GM21786 (cell line): ENCODE results near the gene IDI2.
A peak's percentile ranks its signal among the peaks of the same experiment; 100 is the strongest.
"Not testable (repeated sequence)": the region's sequence is repeated elsewhere in the genome, so short reads cannot be mapped to it uniquely, and the experiment has no call there.

Experiments
- ATAC-seq: cut with Tn5 transposase; IDR thresholded peaks from one replicate; pipeline ENCODE4 v1.9.1; 2021; ENCODE audit not compliant: unreplicated experiment

IDI2 gene

DNA sequence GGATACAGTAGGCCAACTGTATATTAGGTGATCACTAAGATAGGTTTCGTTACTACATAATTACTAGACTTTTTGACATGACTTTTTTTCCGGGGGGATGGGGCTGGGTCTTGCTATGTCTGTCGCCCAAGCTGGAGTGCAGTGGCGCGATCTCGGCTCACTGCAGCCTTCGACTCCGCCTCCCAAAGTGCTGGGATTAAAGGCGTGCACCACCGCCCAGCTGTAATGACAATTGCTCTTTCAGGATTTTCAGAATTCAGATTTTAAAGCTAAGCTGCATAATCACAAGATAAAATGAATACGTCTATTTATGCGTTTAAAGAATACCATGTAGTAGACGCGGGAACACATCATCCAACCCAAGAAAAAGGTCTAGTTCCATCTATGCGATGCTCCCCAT is 22.3 kb upstream of the IDI2 start:
- no peak for ATAC-seq

DNA sequence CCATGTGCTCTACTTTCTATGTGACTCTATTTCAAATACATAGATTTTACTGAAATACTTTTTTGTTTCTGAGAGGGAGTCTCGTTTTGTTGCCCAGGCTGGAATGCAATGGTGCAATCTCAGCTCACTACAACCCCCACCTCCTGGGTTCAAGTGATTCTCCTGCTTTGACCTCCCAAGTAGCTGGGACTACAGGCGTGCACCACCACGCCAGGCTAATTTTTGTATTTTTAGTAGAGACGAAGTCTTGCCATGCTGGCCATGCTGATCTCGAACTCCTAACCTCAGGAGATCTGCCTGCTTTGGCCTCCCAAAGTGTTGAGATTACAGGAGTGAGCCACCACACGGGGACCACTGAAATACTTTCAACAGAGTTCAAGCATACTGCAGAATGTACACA is 19.8 kb upstream of the IDI2 start:
- ATAC-seq: no peak

DNA sequence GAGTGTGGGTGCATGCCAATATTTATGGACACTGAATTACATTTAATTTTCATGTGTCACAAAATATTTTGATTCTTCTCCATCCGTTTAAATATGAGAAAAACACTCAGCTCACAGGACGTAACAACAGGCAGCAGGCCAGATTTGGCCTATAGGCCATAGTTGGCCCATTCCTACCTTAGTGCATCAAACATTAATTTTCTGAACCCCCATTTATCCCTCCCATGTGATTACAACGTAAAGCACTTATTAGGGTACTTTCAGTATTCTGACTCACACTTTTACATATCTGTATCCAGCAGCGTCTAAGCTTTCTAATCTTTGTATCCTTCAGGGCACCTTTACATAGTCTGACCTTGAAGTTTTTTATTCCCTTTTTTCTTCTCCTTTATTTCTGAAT is 19.3 kb upstream of the IDI2 start:
- no peak for ATAC-seq

DNA sequence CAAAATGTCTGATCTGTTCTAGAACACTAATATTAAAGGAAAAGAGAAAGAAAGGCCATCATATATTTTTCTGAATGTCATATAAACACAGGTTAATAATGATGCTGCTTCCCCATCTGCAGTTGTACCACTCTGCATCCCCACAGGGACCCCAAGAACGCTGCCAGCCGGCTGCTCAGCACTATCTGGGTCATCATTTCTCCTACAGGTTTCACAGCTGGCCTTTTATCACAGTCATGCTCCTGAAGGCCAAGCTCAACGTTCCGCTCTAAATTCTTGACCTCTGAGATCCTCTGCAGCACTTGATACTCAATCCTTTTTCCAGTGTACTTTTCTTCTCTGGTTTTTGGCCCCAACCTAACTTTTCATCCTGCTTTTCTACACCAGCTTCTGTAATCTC is 18.5 kb upstream of the IDI2 start:
- no peak for ATAC-seq

DNA sequence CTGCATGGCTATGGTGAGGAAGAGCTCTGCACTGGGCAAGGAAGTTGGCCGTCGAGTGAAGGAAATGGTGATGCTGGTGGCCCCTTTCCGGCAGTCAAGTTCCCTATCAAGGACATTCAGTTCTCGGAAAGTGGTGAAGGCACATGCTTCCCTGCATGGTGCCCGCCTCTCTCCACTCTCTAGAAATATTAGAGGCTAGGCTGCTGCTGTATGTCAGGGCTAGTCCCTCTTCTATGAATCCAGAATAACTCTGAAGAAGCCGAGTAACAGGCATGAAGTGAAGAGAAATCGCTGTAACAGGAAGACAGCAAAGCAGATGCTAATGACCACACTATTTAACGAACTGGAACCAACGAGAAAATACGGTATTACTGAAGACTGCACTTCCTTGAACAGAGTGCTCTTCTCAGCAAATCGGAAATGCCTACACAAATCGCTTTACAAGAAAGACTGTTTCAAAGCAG is 17.9 kb upstream of the IDI2 start:
- peak; percentile 66 for ATAC-seq

DNA sequence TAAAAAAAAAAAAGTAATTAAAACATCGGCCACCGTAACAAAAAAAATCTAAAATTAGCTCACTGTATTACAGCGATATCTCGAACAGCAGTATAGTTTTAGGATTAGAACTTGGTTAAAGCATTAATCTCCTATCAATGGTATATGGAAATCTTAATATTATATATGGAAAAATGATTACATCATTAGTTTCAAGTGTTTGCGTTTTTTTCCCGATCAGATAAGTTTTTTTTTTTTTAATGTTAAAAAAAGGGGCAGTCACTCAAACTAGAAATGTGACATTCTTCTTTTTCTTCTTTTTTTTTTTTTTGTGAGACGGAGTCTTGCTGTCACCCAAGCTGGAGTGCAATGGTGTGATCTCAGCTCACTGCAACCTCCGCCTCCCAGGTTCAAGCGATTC is 15.9 kb upstream of the IDI2 start:
- no peak for ATAC-seq

DNA sequence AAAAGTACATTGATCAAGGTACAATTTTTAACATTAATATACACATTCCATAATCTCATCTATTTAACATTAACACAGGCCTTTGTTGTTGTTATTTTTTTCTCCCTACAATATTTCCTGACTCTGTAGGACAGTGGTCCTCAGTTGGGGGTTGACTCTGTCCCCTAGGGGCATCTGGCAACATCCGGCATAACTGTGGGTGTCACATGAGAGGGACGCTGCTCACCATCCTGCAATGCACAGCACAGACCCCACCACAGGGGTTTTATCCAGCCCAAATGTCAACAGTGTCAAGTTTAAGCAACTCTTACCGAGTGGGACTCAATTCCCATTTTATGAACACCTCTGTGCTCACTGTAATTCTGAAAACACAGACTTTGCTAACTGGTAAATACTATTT is 14.5 kb upstream of the IDI2 start:
- ATAC-seq: no peak

DNA sequence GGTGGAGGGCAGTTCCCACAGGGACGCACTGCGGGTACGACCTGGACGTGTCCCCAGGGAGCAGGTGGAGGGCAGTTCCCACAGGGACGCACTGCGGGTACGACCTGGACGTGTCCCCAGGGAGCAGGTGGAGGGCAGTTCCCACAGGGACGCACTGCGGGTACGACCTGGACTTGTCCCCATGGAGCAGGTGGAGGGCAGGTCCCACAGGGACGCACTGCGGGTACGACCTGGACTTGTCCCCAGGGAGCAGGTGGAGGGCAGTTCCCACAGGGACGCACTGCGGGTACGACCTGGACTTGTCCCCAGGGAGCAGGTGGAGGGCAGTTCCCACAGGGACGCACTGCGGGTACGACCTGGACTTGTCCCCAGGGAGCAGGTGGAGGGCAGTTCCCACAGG is 13.1 kb upstream of the IDI2 start:
- not testable (repeated sequence) for ATAC-seq

DNA sequence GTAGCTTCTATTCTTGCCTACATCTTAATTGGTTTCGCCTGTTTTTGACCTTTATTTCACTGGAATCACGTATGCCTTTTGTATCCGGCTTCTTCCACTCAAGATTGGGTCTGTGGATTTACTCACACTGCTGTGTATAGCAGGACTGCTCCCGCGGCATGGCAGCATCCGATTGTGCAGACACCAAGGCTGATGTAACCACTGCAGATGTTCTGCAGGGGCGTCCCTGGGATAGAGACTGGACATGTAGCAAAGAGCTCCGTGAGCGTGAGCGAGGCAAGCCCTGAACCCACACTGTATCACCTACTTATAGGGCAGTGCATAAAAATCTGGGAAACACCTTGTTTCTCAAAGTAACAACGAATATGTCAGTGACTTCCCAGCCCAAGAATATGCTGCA is 11.4 kb upstream of the IDI2 start:
- no peak for ATAC-seq

DNA sequence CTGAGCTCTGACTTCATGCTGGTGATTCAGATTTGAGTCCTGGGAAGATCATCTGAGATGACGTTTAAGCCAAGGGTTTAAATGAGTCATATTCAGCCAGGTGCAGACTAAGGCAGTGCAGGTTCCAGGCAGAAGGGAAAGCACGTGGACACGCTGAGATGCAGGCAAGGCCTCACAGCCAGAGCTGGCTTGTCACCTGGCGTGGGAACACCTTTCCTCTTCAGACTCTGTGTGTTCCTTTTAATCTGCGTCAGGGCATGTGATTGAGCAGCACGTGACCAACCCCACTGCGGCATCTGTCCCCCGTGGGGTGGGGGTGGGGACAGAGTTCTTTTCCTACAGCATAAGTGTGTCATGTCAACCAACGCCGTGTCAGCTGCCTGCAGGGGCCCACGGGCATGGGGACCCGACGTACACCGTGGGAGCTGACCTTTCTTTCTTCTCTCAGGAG is 10.7 kb upstream of the IDI2 start:
- ATAC-seq: peak; percentile 87

DNA sequence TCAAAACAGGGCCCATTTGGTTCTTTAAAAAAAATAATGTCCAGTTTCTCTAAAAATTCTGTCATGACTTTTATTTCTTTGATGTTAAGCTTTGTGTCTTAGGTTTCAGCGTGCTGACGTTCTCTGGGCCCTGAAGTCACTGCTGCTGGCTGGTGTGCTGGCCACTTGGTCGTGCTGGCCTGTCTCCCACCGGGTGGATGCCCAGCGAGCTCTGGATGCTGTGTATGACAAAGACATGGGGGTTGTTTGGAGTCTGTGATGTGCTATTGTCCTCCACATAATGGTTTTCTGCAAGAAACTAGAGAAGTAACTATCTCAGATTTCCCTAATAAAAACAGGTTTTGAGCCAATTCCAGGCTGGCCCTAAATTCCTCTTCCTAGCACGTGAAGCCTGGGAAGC is 9.5 kb upstream of the IDI2 start:
- ATAC-seq: no peak

DNA sequence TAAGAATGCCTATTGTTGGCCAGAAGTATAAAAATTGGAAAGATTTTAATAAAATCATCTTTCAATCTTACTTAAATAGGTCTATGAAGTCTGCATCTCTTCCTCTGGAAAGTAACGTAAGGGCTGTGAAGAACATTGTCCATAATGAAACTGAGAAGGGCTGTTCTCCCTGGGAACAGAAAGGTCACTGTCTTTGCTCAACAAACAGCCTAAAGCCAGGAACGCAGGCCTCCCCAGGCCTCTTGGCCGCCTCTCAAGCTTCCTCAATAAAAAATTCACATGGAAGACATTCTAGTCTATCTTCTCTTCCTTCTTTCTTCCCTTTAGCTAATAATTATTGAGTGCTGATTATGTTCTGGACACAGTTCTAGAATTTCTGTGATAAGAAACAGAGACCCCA is 9.1 kb upstream of the IDI2 start:
- no peak for ATAC-seq

DNA sequence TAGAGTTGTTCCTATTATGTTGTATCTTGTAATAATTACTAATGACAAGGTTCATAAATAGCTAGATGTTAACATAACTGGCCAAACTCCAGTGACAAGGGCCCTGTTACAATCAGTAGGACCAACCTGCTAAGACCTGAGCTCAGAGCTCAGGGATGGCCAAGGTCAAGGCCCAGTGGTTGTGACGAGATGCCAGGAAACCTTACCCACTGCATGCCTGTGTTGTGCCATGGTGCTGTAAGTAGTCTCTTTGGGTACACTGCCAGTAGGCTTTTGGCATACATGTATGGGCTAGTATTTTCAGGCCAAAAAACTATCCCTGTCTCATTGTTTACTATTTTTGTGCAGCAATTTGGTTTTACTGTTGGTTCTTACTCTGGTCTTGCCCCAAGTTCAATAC is 7.9 kb upstream of the IDI2 start:
- no peak for ATAC-seq

DNA sequence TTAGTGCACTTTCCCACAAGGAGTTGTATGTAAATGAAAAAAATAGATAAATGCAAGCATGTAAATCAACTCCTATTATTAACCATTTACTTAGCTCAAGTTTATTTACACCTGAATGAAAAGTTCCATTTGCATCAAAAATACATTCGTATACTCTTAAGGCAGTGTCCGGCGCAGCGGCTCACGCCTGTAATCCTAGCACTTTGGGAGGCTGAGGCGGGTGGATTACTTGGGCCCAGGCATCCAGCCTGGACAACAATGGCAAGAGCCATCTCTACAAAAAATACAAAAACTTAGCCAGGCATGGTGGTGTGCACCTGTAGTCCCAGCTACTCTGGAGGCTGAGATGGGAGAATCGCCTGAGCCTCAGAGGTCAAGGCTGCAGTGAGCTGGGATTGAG is 4.2 kb upstream of the IDI2 start:
- ATAC-seq: no peak

DNA sequence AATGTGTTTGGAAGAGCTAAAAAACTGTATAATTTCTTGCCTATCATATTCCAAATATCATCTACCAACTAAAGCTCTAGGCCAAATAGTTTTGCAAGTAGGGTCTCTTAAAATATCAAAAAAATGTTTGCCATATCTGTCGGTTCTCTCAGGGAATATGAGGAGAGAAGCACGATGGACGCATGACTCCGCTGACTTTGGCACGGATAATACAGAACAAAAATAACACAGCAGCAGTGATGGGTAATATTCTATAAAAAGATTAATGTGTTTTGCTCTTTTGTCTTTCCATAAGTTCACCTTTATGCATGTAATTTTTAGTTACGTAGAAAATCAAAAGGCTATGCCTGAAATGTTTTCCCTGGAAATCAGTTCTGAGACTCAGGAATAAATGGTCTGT is 919 bp upstream of the IDI2 start:
- ATAC-seq: no peak

DNA sequence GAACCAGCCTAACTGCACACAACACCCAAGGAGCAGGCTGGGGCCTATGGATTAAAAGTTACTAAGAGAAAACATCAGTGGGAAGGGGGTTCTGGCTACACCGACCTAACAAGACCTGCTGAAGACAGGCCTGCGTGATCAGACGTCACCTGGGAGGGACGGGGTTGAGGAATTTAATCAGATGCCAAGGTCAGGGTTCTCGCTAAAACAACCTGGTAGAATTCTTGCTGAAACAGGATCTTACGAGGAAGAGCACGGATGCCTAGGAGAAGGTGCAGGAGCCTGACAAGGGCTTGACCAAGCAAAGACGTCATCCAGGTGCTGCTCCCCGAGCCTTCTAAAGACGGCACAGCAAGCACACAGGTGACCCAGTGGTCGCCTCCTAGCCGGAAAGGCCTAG is 1.6 kb downstream of the IDI2 start:
- ATAC-seq: no peak

DNA sequence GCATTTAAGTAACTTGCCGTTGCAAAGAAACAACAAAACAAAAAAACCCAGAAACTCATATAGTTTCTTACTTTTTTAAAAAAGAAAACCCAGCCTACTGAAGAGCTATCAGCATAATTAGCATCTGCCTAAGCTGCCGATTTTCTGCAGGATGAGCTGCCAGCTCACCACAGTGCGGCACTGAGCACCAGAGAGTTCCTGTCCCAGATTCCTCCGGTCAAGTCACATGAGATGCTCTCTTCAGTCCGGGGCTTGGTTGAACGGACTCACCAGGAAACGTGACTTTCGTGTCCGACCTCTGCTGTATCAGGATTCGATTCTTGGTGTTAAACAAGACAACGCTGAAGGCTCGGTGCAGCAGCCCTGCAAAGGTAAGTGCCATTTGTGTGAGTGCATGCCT is 3.2 kb downstream of the IDI2 start:
- no peak for ATAC-seq

DNA sequence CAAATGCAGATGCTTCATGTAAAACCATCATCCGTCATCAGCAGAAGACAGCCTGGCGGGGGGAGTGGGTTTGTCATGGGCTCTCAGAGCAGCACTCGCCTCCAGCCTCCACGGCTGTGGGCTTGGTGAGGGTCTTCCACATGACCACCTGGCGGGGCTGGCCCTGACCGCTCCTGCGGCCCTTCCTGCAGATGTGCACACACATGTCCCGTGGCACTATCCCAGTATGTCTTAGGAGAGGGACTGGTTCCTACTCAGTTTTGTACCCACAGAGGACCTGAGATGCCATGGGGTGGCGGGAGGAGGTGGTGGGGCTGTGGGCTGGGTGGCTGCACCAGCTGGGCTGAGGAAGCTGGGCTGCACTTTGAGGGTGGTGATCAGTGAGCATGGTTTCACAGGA is 4.7 kb downstream of the IDI2 start:
- ATAC-seq: no peak

DNA sequence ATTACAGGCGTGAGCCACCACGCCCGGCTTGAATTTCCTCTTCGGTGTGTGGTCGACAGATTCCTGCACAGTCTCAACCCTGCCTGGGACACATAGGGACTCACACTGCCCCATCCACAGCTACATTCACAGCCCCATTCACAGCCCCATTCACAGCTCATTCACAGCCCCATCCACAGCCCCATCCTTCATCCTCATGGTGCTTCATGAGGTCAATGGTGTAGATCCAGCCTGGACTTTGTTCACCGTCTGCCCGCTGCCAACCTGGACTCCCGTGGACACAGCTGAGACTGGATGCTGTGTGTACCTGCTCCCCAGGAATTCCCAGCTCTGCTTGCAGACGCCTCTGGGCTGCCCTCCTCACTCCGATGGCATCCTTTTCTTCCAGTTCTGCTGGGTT is 5.2 kb downstream of the IDI2 start:
- no peak for ATAC-seq

DNA sequence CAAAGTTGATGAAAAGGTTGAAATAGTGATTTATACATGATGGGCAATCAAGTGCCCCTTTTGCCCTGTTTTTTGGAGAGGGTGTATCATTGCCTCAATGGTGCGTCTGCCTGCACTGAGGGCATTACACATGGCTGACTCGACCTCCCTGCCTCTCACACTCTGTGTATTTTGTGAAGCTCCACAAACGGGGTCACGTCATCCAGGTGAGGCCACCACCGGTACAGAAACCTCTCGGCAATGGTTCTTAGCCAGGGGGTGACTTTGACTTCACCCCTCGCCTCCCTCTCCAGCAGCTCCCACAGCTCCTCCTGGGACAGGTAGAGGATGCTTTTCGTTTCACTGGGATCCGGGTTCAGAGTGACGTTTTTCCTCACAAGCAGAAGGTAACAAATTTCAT is 6.3 kb downstream of the IDI2 start:
- ATAC-seq: no peak

DNA sequence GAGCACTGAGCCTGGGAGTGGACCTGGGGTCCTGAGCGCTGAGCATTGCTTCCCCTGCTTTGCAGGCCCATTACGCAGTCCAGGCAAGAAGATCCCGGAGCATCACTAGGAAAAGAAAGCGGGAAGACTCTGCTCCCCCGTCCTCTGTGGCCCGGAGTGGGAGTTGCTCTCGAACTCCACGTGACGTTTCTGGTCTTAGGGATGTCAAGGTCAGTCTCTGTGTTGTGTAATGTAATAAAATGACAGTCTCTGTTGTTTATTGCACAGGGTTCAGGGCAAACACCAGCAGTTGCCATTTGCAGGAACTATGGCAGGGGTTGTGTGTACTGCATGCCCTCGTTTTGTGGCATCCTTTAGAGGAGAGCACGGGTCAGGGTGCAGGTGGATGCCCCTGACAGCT is 10.0 kb downstream of the IDI2 start:
- ATAC-seq: no peak

DNA sequence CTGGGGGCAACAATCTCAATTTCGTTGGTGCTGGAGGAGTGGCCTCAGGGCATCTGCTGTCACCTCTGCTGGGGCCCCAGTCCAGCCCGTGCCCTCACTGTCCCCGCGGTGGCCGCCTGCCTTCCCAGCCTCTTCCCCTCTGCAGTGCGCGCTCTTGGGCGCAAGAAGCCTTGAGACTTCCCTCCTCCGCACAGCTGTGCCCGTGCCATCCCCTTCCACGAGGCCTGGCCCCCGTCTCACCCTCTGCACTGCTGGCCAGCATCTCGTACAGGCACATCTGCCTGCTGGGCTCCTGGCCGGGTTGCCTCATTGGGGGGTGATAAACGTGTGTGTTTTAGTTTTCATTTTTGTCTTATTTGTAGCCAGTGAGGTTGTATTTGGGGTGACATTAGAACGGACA is 14.0 kb downstream of the IDI2 start:
- no peak for ATAC-seq

DNA sequence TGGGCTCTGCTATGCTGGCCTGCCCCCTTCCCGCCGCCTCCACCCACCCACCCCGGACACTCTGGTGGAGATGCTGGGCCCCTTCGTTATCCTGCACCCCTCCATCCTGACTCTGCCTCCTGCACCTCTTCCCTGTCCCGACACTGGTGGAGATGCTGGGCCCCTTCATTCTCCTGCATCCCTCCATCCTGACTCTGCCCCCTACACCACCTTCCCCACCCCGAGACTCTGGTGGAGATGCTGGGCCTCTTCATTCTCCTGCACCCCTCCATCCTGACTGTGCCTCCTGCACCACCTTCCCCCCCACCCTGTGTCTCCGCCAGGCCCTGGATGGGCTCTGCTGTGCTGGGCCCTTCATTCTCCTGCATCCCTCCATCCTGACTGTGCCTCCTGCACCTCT is 15.0 kb downstream of the IDI2 start:
- no peak for ATAC-seq

DNA sequence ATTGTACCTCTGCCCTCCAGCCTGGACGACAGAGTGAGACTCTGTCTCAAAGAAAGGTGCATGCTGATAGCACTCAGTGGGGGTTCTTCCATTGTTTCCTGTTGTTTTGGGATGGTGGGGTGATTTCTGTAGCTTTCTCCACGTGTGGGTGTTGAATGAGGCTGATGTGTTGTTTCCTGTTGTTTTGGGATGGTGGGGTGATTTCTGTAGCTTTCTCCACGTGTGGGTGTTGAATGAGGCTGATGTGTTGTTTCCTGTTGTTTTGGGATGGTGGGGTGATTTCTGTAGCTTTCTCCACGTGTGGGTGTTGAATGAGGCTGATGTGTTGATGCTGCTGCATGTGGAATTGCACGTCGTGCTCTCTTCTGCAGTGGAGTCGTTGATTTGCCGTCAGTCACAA is 15.7 kb downstream of the IDI2 start:
- ATAC-seq: not testable (repeated sequence)
